Endothelial cell of hepatic sinusoid (primary cell): ENCODE results near the gene ARHGEF12.

Experiments used
- in situ Hi-C: cut with HindIII; loops from 2 replicates; pipeline ENCODE4 v1.10.0; 2017; ENCODE audit warnings: low sequenced_read_pairs

Gene ARHGEF12

DNA sequence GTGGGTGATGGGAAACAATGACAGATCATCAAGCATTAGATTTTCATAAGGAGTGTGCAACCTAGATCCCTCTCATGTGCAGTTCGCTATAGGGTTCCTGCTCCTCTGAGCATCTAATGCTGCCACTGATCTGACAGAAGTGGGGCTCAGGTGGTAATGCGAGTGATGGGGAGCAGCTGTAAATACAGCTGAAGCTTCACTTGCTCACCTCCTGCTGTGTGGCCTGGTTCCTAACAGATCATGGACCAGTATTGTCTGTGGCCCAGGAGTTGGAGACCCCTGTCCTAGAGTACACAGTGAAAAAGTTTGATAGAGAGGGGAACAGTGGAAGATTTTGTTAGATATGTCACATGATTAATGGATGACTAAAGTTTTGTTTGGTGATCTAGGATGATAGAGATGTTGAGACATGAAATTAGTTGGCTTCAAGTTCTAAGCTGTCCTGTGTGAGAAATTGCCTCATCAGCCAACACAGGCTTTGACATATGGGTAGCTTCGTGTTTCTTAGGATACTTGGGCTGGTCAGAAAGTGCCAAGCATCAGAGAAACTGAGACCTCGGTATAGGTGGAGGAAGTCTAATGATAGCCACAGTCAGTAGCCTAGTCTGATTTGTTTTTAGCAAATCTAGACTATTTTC, 47.4 kb downstream of the ARHGEF12 start:
- in situ Hi-C loops: no loop called here

DNA sequence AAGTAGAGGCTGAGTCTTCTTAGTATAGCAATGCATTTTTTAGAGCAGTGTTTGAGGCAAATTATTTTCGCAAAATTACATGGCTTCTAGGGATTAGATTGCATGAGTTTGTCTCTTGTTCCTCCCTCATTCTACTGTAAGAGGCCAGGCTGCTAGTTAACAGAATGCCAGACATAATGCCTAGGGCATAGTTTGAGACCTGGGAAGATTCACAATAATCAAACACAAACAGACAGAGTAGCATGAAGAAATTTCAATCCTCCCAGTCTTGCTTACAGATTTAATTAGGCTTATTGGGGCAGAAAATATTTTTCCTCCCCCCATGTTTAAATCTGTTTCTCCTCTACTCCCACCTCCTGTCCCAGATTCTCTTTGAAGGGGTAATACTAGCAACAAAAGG, 48.3 kb downstream of the ARHGEF12 start:
- in situ Hi-C loops: no loop called here

DNA sequence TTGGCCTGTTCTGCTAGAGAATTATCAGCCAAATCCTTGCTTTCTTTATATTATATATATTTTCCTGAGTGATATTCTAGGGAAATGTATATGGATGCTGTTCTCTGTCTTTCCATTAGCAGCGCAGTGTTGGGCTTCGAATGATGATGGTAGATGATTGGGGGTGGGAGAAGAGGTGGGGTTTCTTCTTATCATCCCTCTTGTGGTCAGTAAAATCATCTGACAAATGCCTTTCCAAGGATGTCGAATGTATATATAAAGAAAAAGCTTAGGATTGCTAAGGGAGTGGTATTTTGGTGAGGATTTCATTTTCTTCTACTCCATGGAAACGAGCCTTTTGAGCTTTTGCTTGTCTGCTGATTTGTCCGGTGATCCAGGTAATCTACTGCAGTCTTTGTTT, 48.9 kb downstream of the ARHGEF12 start:
- in situ Hi-C loops: no loop called here

DNA sequence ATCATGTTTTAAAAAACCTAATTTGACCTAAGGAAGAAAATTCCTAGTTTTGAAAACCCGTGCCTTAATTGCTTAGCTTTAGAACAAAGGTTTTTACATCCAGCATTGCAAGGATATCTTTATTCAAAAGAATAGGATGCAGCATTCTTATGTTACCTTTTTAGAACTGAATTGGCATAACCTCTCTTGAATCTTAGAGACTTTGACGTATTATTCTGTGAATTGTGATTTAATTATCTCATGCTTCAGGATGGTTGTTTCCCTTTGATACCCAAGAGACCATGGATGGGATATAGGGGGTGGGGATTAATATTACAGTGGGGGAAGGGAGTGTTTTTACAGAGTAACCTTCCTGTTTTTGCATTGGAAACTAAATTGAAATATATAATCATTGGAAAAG, 49.4 kb downstream of the ARHGEF12 start:
- in situ Hi-C loops: no loop called here

DNA sequence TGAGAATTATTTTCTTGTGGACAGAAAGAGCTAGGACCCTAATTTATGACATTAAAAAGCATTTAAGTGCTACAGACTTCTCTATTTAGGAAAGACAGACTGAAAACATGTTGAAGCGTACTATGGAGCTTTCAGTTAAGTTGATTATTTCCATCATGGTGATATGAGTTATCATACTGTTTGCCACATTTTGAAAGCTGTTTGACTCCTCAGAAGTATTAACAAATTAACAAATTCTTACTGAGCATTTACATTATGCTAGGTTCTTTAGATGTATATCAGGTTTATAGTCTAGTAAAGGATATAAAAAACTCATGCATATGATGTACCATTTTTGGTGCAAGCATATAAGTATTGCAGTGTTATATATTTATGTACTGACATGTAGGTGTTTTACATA, 50.1 kb downstream of the ARHGEF12 start:
- in situ Hi-C loops: no loop called here

DNA sequence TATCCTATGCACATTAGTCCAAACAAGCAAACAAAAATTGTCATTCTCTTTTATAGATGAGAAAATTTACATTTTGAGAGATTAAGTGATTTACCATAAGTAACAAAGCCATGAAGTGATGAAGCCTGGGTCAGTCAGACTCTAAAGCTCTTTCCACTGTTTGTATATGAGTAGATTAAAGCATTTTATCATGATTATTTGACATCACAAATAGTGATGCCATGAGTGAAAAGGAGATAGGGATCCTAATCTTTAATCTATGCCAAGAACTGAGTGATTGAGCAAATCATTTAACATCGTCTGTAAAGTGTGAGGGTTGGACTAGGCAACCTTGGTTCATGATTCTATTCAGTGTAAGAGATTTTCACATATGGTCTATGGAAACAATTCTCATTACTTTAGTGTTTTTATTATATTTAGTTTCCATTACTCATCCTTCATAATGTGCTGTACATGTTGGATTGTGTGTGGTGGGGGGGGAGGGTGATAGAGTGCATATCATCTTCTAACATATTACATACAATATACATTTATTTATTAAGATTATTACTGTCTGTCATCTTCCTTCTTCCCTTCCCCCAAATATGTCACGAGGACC, 50.7 kb downstream of the ARHGEF12 start:
- in situ Hi-C loops: no loop called here

DNA sequence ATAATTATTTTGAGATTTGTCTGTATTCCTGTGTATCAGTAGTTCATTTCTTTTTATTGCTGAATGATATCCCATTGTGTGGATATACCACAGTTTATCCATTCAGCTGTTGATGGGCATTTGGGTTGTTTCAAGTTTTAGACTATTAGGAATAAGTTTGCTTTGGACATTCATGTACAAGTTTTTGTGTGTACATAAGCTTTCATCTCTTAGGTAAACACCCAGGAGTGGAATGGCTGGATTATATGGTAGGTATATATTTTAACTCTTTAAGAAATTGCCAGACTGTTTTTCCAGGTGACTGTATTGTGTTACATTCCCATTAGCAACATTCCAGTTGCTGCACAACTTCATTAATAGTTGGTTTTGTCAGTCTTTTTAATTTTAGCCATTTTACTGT, 52.0 kb downstream of the ARHGEF12 start:
- in situ Hi-C loops: no loop called here

DNA sequence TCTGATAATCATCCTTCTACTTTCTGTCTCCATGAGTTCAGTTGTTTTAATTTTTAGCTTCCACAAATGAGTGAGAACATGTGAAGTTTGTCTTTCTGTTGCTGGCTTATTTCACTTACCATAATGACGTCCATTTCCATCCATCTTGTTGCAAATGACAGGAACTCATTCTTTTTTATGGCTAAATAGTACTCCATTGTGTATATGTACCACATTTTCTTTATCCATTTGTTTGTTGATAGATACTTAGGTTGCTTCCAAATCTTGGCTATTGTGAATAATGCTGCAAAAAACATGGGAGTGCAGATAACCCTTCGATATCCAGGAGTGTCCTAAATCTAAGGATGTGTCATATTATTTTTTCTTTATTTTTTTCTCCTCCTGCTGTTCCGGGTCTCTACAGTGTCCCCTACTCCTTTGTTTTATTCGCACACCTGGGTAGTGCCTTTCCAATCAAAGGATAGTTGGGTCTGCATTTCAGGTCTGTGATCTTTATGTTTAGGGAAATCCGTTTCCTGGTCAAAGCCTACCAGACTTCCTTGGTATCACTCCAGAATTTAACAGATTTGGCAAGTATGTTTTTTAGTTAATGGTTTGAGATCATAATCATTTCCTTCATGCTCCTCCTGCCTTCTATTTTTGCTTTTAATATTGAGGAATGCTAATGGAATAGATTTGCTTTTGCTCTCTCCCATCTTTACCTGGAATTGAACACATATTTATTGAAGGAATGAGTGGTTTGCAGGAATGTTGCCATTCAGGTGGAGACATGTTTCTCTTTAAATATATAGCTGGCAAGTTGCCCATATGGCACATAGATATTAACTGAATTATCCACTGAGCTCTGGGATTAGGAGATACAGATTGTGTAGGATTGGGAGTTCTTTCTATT, 53.7 kb downstream of the ARHGEF12 start:
- in situ Hi-C loops: no loop called here

DNA sequence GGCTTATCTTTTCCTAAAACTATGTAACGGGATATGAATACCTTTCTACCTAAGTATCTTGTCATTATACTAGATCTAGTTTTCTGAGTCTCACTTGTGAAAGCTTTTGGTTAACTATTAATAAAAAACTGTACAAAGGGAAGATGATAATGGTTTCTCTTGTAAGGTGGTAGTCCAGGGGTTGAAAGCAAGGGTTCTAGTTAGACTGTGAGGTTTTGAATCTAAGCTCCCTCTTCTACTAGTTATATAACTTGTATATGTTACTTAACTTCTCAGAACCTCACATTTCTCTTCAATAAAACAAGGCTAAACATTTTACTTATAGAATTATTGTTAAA, 54.3 kb downstream of the ARHGEF12 start:
- in situ Hi-C loops: no loop called here

DNA sequence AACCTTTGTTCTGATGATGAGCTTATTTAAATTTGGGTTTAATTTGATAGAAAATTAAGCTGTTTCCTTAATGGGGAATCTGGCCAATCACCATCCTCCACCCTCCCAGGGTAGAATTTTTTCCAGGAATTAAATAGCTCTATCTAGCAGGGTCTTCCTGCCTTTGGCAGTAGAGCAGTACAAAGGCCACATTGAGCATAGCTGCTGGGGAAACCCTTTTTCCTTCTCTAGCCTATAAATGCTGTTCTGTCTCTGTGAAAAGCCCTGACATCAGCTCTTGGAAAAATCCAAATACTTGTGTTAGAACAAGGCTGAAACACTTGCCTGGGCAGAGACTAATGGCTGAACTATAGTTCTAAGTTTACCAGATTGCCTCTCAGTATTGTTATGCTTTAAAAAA, 55.1 kb downstream of the ARHGEF12 start:
- in situ Hi-C loops: no loop called here

DNA sequence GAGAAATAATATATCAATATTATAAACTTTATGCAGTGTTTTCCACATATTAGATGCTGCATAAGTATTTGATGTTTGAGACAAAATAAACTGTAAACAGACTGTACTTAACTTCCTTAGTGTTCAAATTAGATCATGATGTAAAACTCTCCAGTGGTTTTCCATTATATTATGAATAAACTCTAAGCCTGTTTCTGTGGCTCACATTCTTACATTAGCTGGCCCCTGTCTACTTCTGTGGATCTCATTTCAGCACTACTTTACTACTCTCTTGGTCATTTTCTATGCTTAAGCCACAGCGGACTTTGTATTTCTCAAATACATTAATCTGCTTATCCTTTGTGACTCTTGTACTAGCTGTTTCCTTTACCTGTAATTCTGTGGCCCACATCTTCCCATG, 55.6 kb downstream of the ARHGEF12 start:
- in situ Hi-C loops: no loop called here

DNA sequence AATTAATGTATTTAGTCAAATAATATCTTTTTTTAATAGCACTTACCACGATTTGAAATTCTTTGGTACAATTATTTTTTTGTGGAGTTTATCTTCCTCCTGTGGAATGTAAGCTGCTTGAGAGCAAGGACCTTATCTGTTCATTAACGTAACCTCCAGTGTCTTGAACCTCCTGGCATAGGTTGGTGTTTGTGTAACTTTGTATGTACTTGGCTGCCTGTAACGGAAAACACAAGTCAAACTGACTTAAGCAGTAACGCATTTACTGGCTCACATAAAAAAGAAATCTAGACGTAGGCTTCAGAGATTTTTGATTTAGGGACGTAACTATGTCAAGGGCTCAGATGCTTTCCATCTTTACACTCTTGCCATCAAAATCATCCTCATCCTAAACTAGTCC, 56.1 kb downstream of the ARHGEF12 start:
- in situ Hi-C loops: no loop called here

DNA sequence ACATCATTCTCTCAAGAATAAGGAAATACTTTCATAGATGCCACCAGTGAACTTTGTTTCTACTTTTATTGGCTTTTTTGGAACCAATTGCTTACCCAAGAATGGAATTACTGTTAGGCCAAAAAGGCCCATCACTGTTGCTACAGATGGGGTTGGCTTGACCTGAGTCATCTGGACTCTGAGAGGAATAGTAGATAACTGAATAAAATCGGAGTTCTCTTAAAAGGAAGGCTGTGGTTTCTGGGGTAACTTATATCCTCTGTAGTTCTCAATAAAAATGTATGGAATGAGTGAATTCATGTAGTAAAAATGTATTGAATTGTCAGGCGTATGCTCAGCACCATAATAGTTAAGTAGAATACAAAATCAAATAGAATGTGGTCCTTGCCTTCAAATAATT, 56.6 kb downstream of the ARHGEF12 start:
- in situ Hi-C loops: no loop called here

DNA sequence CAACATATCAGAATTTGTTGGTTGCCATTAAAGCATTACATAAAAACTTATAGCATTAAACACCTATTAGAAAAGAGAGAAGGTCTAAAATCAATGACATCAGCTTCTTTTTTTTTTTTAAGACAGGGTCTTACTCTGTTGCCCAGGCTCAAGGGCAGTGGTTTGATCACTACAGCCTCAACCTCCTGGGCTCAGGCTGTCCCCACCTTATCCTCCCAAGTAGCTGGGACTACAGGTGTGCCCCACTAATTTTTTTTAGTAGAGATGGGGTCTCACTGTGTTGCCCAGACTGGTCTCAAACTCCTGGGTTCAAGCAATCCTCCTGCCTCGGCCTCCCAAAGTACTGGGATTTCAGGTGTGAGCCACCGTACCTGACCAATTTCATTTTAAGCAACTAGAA, 57.9 kb downstream of the ARHGEF12 start:
- in situ Hi-C loops: no loop called here

DNA sequence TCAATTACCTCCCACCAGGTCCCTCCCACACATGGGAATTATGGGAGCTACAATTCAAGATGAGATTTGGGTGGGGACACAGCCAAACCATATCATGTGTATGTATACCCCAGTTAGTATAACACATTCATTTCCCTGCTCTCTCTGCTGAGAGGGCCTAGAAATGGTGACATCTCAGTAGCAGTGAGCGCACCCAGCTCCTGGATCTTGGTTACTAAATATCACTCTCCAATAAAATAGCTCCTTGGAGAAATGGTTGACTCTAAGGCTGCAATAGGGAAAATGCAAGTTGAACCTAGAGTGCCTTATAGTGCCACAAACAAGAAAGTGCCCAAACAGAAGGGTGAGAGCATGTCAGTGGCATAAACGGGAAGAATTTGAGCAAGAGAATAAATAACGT, 59.6 kb downstream of the ARHGEF12 start:
- in situ Hi-C loops: no loop called here

DNA sequence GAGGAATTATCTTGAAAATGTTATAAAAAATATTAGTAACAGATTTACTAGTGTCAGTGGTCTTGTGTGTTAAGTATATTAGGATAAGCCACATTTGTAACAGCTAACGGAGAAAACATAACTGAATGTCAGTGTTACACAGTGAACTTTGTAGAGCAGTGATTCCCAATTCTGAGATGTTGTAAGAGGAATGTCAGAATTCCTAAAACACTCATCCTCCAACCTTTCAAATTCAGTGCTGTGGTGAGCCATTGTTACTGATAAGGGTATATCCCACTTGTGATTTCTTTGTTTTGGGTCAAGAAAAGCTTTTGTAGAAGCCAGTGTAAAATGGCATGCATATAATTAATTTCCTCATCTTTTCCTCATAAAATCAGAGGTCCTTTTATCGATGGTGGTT, 61.9 kb downstream of the ARHGEF12 start:
- in situ Hi-C loops: no loop called here

DNA sequence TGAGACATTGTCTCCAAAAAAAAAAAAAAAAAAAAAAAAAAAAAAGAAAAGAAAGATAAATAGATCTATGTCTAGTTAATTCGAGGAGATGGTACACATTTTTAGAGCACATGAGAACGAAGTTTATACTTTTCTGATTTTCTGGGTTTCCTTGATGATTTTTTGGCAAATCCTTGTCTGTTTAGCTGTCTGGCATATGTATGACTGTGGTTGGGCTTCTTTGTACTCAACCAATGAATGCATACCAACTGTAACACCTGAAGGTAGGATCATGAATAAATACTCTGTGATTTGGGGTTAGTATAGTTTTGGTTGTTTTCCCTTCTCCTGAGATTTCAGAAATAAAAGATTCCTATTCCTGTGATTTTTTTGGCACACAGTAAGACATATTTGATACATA, 63.1 kb downstream of the ARHGEF12 start:
- in situ Hi-C loops: no loop called here

DNA sequence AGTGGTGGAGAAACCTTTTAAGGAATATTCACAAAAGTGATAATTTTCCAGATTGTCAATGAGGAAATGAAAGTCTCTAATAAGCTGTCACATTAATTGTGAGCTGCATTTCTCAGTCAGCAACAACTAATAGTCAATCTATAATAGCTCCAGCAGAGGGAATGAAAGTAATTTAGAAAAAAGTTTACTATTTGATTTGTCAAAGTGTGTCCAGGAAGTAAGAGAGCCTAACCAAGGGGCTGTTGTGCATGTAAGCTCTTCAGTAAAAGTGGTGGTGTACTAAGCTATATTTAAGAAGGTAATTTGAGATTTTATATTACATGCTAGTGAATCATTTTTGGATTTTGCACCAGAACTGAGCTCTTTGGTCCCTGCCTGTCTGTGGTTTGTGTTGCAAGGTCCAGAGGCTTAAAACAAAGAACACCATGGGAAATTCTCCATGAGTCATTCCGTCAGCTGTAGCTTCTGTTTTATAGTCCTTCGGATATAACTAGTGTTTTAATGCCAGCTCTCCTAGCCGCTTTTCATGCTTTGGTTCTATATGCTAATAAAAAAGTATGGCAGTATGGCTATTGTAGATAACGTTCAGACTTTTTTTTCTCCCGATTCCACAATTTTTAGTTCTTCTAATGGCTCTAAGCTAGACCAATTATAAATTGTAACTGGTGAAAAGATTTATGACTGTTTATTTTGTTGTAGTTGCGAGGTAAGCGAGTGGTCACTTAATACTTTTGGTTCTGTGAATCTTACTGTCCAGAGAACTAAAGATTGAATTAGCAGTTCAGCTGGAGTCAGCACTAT, 64.6 kb downstream of the ARHGEF12 start:
- in situ Hi-C loops: no loop called here

DNA sequence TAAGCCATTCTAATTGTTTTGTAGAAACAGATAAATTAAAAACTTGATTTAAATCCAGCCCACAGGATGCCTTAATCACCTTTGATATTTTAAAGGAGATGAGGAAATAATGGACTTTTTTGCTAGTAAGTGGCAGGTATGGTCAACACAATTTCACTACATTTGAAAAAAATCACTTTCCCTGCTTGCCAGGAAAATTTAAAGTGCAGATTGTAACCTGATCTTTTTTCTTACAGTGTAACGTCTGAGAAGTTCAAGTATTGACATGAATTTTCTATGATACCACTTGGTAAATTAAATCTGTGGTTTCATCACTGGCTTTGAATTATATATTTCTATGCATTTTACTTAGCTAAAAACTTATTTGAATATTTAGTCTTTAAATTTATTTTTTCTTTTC, 65.3 kb downstream of the ARHGEF12 start:
- in situ Hi-C loops: no loop called here

DNA sequence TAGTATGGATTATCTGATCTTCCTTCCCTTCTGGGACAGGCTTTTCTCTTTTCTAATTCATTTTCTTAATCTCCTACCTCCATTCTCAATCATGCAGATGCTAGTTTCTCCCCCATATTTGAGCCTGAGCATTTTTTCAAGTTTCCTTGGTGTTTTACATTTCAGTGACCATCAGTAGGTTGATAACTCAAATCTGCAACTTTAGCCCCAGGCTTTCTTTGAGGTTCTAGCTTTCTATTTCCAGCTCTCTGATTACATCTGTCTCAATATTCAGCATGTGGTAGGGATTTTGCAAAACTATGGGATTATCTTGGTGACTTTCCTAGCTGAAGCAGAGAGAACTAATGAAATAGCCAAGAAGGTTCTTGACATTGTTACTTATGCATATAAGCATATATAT, 67.8 kb downstream of the ARHGEF12 start:
- in situ Hi-C loops: no loop called here

DNA sequence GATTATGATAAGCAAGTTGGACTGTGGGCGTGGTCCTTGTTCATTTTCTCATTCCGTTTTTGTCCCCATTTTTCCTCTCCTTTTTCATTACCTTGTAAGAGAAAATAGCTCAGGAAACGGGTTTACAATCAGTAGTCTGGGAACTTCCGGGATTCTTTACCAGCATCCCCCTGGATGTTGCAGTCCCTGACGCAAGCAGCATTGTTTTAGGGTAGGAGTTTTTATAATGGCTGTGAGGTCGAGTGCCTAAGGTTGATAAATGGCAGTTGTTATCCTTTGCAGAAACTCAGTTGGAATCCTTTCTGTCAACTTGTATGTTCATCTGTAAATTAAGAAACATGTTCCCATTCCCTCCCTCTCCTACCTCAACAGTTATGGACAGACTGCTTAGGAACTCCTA, 68.3 kb downstream of the ARHGEF12 start:
- in situ Hi-C loops: no loop called here
